ENCODE results near the gene WWTR1. TPM values are rescaled to one million over a fixed set of nuclear protein-coding genes. Genes with fewer than 3 reads are reported as not detected.

WWTR1 gene
- total RNA-seq, 1 experiment from 2014 or later: 24.4 TPM

- H2BK12ac ChIP-seq (ENCODE audit: insufficient read length, low read depth, low read length): no peak overlapping the region
- no peak overlapping the region for H4K5ac ChIP-seq (ENCODE audit: insufficient read length, low read depth, low read length)
- no peak overlapping the region for H3K56ac ChIP-seq (ENCODE audit: insufficient read length, low read depth, low read length)
- no peak overlapping the region for H3K9ac ChIP-seq (ENCODE audit: extremely low read depth, insufficient read length, low read length)
- Mint-ChIP-seq H3K27ac (peak overlapping the region in 1 of 3 experiments; percentile 15; a peak in 2 of 7 replicates), H3K4me1 (peaks cover 38 to 40% of the 10 kb centered on the region in 2 experiments), H3K4me3 (no peak overlapping the region), H3K27me3 (ENCODE audit: low read depth) (peaks cover 16% of the 10 kb centered on the region), H3K9me3 (no peaks in the 10 kb centered on the region), H3K36me3 (ENCODE audit: insufficient read depth in 1 of 3, low read depth in 3 of 3) (no peaks in the 10 kb centered on the region; a peak in 1 of 7 replicates)
- no peak overlapping the region for H2BK5ac ChIP-seq (ENCODE audit: insufficient read length, low read length)
- no peak overlapping the region for H3K4me2 ChIP-seq (ENCODE audit: insufficient read depth, insufficient read length, low read length)
- H4K91ac ChIP-seq (ENCODE audit: insufficient read length, low read depth, low read length): no peak overlapping the region
- no peak overlapping the region for H2AK5ac ChIP-seq (ENCODE audit: insufficient read length, low read length)
- WGBS (ENCODE audit: extremely low coverage, insufficient read length, low lambda C conversion rate): no CpG with 5 or more reads among the region's 1 CpG
- no peak overlapping the region for H4K8ac ChIP-seq (replicated peaks; ENCODE audit: insufficient read length, low read depth, low read length)
- no peak overlapping the region for H2BK120ac ChIP-seq (ENCODE audit: low read depth, low read length, poor library complexity, severe bottlenecking)
- no peaks in the 10 kb centered on the region for H4K20me1 ChIP-seq (ENCODE audit: control insufficient read depth, insufficient read depth, insufficient read length)
- H2BK20ac ChIP-seq (ENCODE audit: low read depth, low read length, poor library complexity, severe bottlenecking): no peak overlapping the region
- H3K9me3 ChIP-seq (ENCODE audit: control insufficient read depth, low read depth, low read length): no peaks in the 10 kb centered on the region
- H2BK15ac ChIP-seq (ENCODE audit: low read depth, low read length): no peak overlapping the region
- no peak overlapping the region for H3K14ac ChIP-seq (ENCODE audit: insufficient read depth, low read length)
- no peak overlapping the region for H3K18ac ChIP-seq (ENCODE audit: insufficient read length, low read depth, low read length)
- H2AFZ ChIP-seq (ENCODE audit: low read length): no peak overlapping the region
- no peaks in the 10 kb centered on the region for H3K79me1 ChIP-seq (ENCODE audit: insufficient read depth, low read depth, low read length, poor library complexity, severe bottlenecking)
- peaks cover 5% of the 10 kb centered on the region; the same call in 1 of the 2 replicates for H3K4me1 ChIP-seq (ENCODE audit: insufficient read depth, low read length)
- H3T11ph ChIP-seq (ENCODE audit: low read length): no peak overlapping the region
- H3K4ac ChIP-seq (ENCODE audit: low read depth, low read length): no peak overlapping the region
- H3K79me2 ChIP-seq (ENCODE audit: insufficient read depth, low read length): no peaks in the 10 kb centered on the region
- TF ChIP-seq CTCF (conservative IDR thresholded peaks at IDR 0.05): no peak
- H3K27ac ChIP-seq (ENCODE audit: insufficient read length, low read depth, low read length): no peak overlapping the region
- H3K27me3 ChIP-seq (ENCODE audit: insufficient read depth, low read length): no peaks in the 10 kb centered on the region; the same call in 1 of the 2 replicates
- no peak overlapping the region for H3K23ac ChIP-seq (ENCODE audit: insufficient read length, low read depth, low read length)
- no peak for DNase-seq
- H3K23me2 ChIP-seq (ENCODE audit: insufficient read length, low read depth, low read length, poor library complexity, severe bottlenecking): peaks cover under 1% of the 10 kb centered on the region
Measured at GRCh38 chr3:149663966-149664365, 6.1 kb upstream of the WWTR1 start.
